HEK293T (cell line): Measurements from ENCODE around the gene TOMM6.

Source experiments
- ARNT ChIP-seq: fragments of 450-650 bp; IDR thresholded peaks from 2 replicates; pipeline ENCODE4 v1.6.1; 2017; ENCODE audit warnings: mild to moderate bottlenecking
- CTBP1 ChIP-seq: fragments of 450-650 bp; IDR thresholded peaks from 2 replicates; pipeline ENCODE4 v1.6.1; 2016; ENCODE audit warnings: borderline replicate concordance
- ELF4 ChIP-seq: fragments of 450-650 bp; IDR thresholded peaks from 2 replicates; pipeline ENCODE4 v1.6.1; 2017; ENCODE audit warnings: antibody characterized with exemption
- FOXM1 ChIP-seq: fragments of 450-650 bp; IDR thresholded peaks from 2 replicates; pipeline ENCODE4 v1.6.1; 2017; ENCODE audit warnings: mild to moderate bottlenecking, borderline replicate concordance
- NFRKB ChIP-seq: fragments of 450-650 bp; IDR thresholded peaks from 2 replicates; pipeline ENCODE4 v1.6.1; 2016; ENCODE audit warnings: mild to moderate bottlenecking, moderate library complexity
- SP1 ChIP-seq: fragments of 450-650 bp; IDR thresholded peaks from 2 replicates; pipeline ENCODE4 v1.6.1; 2017
- SUZ12 ChIP-seq: fragments of 450-650 bp; IDR thresholded peaks from 2 replicates; pipeline ENCODE4 v1.6.1; 2016; ENCODE audit warnings: mild to moderate bottlenecking
- TARDBP ChIP-seq: fragments of 450-650 bp; IDR thresholded peaks from 2 replicates; pipeline ENCODE4 v1.6.1; 2016

DNA sequence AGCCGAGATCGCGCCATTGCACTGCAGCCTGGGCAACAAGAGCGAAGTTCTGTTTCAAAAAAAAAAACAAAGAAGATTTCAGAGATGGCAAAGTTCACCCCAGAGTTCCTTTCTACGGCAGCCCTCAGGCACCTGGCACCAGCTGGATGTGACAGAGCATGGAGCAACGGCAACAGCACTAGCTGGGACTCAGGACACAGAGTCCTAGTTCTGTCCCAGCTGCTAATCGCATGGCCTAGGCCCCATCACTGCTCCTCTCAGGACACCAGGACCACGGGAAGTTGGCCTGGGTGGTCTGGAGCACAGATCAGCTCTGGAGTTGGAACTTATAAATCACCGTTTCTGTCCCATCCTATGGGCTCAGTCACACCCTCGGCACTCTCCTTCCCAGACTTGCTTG lies 41.4 kb upstream of the TOMM6 start:
- no peak for TF ChIP-seq NFRKB
- no peak for TF ChIP-seq SP1
- no peak for TF ChIP-seq TARDBP
- TF ChIP-seq ARNT = no peak
- TF ChIP-seq ELF4 = no peak
- no peak for TF ChIP-seq SUZ12
- TF ChIP-seq CTBP1 = no peak
- TF ChIP-seq FOXM1 = no peak
